H1 (cell line): ENCODE results near the gene FAM151A.

Source experiments
- BCL11A ChIP-seq, 2 experiments: IDR thresholded peaks; one replicate each; pipeline ENCODE4 v1.6.1; 2011; ENCODE audit warnings: low read depth in 2 of 2, low read length in 2 of 2, mild to moderate bottlenecking in 2 of 2
- CTCF ChIP-seq, 3 experiments: IDR thresholded peaks; 1 replicate in 2 of 3; 2 replicates in 1 of 3; pipeline versions ENCODE4 v1.5.1 to v1.6.1; 2011; ENCODE audit warnings: low read length in 3 of 3, mild to moderate bottlenecking in 3 of 3, inconsistent platforms in 2 of 3, low read depth in 1 of 3, moderate library complexity in 1 of 3; ENCODE audit not compliant: insufficient read depth in 1 of 3; ENCODE audit errors: control extremely low read depth in 1 of 3
- GTF2F1 ChIP-seq: IDR thresholded peaks from 2 replicates; pipeline ENCODE4 v1.6.1; 2012; ENCODE audit warnings: low read depth, low read length, improper control_type of control experiment, borderline replicate concordance
- HDAC6 ChIP-seq: IDR thresholded peaks from one replicate; pipeline ENCODE4 v1.7.1; 2012; ENCODE audit warnings: low read depth, mild to moderate bottlenecking, inconsistent platforms, low read length, moderate library complexity
- JUND ChIP-seq: IDR thresholded peaks from 2 replicates; pipeline ENCODE4 v1.6.1; 2011; ENCODE audit warnings: mild to moderate bottlenecking, improper control_type of control experiment, low read length
- POLR2AphosphoS5 ChIP-seq: IDR thresholded peaks from 2 replicates; pipeline ENCODE4 v1.6.1; 2011; ENCODE audit warnings: low read depth, low read length
- RAD21 ChIP-seq, 2 experiments: IDR thresholded peaks in 1 of 2; conservative IDR thresholded peaks in 1 of 2; 2 replicates each; pipeline ENCODE4 v1.6.1; 2011; ENCODE audit warnings: low read depth in 2 of 2, low read length in 2 of 2, improper control_type of control experiment in 1 of 2, inconsistent platforms in 1 of 2, mild to moderate bottlenecking in 1 of 2, moderate library complexity in 1 of 2
- SRF ChIP-seq: IDR thresholded peaks from 2 replicates; pipeline ENCODE4 v1.6.1; 2011; ENCODE audit warnings: mild to moderate bottlenecking, low read depth, low read length, moderate library complexity
- ZNF274 ChIP-seq: IDR thresholded peaks from 2 replicates; pipeline ENCODE4 v1.7.0; 2012; ENCODE audit warnings: low read length, borderline replicate concordance; ENCODE audit errors: extremely low read depth
- TF ChIP-seq, protein P1 (sequence below): IDR thresholded peaks from 2 replicates; pipeline ENCODE4 v1.6.1; 2011; ENCODE audit warnings: low read depth, mild to moderate bottlenecking, low read length; ENCODE audit not compliant: insufficient read depth
- TF ChIP-seq, protein P2 (sequence below): IDR thresholded peaks from 2 replicates; pipeline ENCODE4 v1.6.1; 2012; ENCODE audit warnings: inconsistent platforms

GRCh38 chr1:54588377-54588776 is 34.9 kb downstream of the FAM151A start:
- TF ChIP-seq ZNF274 (no peak), CTCF (IDR thresholded peaks at IDR 0.05; ENCODE audit: control extremely low read depth in 1 of 3, insufficient read depth in 1 of 3, low read depth in 1 of 3, low read length in 3 of 3) (no peak), RAD21 (IDR thresholded peaks at IDR 0.05 in 1 of 2, conservative IDR thresholded peaks at IDR 0.05 in 1 of 2; ENCODE audit: low read depth in 2 of 2, low read length in 2 of 2) (no peak), GTF2F1 (no peak), HDAC6 (no peak), JUND (no peak), BCL11A (IDR thresholded peaks at IDR 0.05; ENCODE audit: low read depth in 2 of 2, low read length in 2 of 2) (no peak), POLR2AphosphoS5 (no peak), SRF (no peak)
- TF ChIP-seq, protein P1, sequence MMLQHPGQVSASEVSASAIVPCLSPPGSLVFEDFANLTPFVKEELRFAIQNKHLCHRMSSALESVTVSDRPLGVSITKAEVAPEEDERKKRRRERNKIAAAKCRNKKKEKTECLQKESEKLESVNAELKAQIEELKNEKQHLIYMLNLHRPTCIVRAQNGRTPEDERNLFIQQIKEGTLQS, result no peak
- TF ChIP-seq, protein P2, sequence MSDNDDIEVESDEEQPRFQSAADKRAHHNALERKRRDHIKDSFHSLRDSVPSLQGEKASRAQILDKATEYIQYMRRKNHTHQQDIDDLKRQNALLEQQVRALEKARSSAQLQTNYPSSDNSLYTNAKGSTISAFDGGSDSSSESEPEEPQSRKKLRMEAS, result no peak
